ENCODE results near the gene RASGEF1B.

RASGEF1B gene

DNA sequence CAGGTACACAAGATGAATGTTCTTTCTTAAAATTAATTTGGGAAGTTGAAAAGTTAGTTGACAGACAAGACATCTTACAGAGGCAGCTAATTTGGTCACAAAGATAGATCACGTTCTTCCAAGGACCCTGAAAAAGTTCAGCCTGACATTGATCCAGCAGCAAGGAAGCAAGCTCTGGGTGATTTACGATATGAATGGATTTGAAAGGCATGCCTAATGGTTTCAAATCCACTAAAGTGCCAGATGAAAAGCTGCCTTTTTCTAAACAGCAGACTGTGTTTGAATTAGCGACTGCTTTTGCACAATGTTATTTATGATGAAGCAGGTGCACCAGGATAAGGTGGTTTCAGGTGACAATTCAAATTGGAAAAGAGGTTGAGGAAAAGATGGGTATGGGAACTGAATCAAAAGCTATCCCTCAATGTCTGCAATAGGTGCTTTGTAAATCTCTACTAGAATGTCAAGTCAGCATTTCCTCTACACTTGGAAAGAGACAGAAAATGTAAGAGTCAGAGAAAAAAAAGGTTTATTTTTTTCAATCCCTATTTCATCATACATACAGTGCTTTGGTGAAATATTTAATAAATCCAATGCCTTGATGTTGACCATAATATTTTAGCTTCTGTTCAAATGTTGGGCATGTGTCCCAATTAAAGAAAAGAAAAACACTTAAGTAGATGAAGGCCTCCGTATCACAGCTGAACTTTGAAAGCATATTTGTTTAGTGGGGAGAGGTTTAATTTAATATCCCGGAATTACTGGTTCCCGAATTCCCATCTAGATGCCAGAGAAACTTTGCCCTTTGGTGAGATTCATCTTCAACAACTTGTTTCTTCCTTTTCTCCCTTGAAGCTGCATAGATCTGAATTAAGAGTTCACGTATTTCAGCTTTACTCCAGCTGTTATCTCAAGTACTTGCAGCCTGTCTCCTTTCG is 6.0 kb downstream of the RASGEF1B start:
- DNase-seq (ENCODE audit: low read depth), result no peak

DNA sequence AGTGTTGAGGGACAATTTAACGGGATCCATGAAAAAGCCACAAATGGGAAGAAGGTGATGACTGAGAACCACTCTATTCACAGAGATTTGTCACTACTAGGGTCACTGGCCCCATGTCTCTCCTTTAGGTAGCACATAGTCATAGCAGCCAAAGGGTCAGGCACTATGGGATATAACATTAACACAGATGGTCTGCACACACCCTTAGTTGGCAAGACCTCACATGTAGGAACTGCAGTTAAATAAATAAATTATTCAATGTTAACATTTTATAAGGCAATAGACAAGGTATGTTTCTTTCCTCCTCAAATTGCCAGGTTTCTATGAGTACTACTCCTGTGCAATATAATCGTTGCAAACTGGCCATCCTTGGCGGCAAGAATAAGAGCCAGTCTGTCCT is 10.9 kb downstream of the RASGEF1B start:
- no peak for DNase-seq (ENCODE audit: low read depth)

DNA sequence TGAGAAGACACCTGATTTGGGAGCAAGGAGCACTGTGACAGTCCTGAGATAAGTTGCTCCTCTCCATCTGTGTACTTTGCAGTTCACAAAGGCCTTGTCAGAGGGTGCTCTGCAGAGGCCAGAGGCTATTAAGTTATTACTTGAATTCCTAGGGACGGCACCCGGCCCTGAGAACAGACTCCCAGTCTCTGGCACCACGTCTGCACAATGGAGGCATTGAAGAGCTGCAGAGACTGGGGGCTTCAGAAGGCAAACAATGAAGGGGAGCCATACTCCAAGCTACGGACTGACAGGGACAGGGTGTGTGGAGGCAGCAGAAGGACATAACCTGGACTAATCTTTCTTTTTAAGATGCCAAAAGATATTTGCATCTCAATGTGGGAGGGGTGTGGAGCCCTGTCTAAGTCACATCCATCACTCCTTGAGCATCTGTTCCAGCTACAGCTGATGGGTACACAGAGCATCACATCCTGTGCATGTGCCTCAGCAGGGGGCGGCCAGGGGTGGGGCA is 11.5 kb downstream of the RASGEF1B start:
- no peak for DNase-seq (ENCODE audit: low read depth)

DNA sequence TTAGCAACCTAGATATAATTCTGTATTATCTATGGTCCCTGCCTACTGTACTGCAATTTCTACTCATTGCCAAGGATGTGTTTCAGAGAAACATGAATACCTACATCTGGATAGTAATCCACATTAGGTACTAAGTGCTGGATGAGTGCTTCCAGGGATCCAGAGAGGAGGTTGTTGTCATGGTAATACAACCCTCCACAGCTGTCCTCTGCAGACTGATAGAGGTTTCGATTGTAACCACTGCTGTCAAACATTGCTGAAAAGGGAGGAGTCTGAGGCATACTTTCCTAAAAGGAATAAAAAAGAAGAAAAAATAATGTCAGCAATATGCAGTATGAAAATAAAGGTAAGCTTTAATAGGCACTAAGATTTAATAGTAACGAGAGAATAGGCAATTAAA is 12.5 kb downstream of the RASGEF1B start:
- no peak for DNase-seq (ENCODE audit: low read depth)

DNA sequence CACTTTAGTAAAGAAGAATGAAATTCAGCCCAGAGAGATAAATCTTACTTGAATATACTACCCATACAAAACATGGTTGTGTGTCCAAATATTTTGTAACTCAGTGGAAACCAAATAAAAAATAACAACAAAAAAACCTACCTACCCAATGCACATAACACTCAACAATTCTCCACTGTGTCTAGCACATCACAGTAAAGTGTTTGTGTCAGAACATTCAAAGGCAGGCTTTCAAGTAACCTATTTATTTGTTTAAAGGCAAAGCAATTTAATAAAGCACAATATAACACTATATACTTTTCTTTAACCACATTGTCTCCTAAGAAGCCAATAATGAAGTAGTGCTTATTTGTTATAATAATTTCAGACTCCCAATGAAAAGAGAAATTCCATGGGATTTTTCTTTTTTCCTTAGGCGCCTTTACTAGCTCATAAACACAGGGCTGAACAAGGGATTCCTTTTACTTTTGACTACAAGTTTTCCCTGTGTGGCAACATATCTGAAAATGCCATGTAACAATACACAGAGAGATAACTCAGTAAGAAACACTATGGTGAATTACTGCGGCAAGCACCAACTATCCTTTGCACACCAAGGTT is 13.7 kb downstream of the RASGEF1B start:
- DNase-seq (ENCODE audit: low read depth), result no peak

DNA sequence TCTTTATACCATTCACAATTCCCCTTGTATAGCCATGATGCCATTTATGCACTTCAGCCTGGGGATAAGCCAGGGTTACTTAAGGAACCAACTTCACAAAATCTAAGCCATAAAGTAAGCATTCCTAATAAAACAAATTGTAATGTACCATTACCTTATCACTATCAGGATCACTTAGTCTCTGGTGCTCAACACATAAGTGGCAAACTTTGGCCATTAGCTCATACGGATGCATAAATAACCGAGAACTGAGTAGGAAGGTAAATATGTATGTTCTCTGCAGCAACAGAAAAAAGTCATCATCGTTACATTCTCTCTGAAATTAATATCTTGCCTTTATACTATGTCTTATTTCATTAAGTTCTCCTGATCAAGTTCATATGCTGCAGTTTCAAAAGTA is 14.4 kb downstream of the RASGEF1B start:
- no peak for DNase-seq (ENCODE audit: low read depth)

DNA sequence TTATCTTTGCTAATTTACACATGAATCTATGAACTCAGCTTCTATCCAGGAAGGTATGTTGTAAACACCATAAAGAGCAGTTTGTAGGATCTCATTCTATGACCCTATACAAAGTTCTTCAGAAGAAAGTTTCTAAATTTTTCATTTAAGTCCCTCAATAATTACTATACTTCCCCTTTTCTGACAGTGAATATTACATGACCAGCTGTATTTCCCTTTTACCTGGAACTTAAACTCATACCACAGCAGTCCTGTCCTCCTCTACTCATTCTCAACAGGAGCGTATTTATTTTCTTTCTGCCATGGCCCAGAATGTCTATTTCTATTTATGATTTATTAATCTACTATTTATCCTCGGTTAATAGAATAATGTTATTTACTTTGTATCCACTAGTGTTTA is 15.8 kb downstream of the RASGEF1B start:
- no peak for DNase-seq (ENCODE audit: low read depth)

DNA sequence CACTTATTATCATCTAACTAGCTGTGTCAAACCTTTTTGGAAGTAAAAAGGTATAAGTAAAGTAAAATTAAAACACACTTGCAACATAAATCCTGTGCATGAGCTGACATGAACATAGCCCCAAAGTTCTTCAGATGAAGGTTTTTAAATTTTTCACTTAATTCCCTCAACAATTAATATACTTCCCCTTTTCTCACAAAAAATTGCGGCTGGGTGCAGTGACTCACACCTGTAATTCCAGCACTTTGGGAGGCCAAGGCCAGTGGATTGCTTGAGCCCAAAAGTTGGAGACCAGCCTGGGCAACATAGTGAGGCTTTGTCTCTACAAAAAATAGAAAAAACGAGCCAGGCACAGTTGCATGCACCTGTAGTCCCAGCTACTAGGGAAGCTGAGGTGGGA is 16.8 kb downstream of the RASGEF1B start:
- DNase-seq (ENCODE audit: low read depth), result no peak

DNA sequence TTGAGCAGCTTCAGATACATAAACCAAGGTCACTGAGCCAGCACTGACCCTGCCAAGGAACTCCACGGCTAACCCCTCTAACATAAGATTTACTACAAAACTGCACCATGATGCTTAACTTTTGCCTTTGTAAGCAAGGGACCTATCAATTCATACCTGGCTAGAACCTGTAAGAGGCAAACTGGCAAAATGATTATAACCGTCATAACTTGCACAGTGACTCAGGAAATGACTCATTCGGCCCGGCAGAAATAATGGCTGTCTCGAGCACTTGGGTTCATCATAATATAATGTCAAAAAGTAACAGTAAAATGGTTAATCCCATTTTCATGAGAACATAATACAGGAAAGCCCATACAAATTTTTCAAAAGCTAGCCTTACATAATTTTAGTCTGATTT is 17.2 kb downstream of the RASGEF1B start:
- DNase-seq (ENCODE audit: low read depth), result no peak

DNA sequence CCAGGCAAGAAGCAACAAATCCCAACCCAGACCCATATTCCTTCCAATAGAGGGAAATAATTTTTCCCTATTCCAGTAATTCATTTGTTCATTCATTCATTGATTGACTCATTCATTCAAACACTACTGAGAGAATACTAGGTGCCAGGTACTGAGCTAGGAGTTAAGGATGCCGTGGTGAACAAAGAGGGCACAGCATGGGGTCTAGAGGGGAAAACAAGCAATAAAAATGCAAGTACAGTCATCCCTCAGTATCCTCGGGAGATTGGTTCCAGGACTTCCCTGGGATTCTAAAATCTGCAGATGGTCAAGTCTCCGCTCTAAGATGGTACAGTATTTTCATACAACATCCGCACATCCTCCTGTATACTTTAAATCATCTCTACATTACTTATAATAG is 18.7 kb downstream of the RASGEF1B start:
- no peak for DNase-seq (ENCODE audit: low read depth)

DNA sequence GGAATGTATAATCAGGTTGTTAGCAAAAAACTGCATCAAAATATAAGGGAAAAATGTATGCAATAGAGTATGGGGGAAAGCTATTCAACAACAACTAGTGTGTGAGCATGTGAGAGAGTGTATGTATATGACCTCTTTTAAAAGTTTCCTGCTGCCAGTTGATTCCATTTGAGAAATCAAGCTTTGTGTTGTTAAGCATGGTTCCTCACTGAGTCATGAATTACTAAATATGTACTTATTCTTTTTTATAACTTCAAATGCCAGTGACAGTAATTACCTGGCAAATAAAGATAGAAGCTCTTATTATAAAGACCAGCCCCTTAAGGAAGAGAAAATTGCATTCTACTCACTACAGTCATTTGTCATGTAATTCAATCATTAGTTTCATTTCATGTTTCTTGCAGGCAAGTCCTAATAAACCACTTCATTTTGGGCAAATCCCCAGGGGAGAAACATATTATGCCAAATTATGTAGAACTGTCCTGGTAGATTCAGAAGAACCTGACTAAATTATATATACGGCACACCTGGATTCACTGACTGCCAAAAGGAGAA is 19.2 kb downstream of the RASGEF1B start:
- DNase-seq (ENCODE audit: low read depth), result no peak

DNA sequence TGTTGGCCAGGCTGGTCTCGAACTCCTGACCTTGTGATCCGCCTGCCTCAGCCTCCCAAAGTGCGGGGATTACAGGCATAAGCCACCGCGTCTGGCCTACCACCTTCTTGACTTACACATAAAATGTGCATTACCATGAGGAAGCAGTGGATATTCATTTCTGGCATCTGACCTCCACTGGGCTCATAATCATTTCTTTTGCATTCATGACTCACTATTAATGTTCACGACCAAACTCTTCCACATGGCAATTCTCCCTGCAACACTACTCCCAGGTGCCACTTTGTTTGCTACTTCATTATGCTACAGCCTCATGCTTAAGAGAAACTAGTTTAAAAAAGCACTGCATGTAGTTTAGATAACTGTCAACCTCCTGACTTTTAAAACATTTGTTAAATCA is 22.7 kb downstream of the RASGEF1B start:
- no peak for DNase-seq (ENCODE audit: low read depth)

DNA sequence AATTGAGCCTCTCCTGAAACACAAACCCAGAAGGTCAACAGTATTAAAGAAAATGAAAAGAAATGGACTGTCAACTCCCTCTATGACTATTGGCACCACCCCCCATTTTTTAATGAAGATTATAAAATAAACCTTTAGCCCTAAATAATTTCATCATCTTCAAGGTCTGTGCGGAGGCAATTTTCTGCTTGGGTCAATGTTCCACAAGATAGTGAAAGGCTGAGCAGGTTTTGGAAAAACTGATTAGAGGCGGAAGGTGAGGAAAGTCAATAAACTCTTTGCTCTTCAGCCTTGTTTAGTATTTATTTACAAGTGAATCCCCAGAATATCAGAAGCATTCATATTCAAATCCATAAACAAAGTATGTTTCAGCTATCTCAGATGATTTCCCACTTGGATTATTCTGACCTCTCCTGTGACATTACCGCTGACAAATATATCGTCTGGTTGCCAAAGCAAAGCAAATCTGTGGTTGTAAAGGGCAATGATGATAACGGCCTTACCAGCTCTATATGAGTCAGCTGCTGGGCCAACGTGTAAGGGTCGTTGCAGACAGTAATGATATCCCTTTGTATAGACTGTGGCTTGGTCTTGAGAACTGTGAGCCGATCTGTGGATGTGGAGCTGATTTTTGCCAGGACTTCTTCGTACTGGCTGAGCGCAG is 24.0 kb downstream of the RASGEF1B start:
- DNase-seq (ENCODE audit: low read depth), result no peak

DNA sequence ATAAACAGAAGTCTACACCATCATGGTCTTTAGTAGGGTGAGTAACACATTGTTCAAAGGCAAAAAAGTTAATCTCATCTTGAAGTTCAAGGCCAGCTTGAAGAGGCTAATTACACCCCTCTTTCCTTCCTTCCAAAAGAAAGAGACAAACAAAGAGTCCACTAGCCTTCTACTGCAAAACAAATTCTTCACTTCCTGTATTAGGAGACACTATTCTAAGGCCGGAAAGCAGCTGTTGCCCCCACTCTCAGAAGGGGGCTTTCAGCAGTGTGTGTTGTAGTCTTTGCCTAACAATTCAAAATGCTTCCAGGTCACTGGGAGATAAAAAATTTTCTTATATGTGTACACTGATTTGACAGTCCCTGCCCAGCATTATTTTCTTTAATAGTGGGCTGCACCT is 25.1 kb downstream of the RASGEF1B start:
- DNase-seq (ENCODE audit: low read depth), result no peak

DNA sequence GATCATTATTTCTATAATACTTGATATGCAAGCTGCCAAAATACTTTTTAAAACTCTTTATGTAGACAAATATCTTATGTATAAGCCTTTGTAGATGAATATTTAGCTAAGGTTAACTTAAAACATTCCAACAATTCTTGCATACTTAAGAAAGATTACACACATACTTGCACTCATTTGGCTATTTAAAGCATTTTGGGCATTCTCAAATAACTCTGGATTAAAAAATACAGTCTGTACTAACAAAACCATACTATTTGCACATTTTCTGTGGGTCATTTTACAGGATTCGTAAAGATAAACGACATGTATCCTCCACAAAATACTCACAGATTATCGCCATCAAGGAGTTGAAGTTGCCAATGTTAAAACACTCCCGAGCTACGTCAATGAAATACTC is 26.5 kb downstream of the RASGEF1B start:
- no peak for DNase-seq (ENCODE audit: low read depth)

DNA sequence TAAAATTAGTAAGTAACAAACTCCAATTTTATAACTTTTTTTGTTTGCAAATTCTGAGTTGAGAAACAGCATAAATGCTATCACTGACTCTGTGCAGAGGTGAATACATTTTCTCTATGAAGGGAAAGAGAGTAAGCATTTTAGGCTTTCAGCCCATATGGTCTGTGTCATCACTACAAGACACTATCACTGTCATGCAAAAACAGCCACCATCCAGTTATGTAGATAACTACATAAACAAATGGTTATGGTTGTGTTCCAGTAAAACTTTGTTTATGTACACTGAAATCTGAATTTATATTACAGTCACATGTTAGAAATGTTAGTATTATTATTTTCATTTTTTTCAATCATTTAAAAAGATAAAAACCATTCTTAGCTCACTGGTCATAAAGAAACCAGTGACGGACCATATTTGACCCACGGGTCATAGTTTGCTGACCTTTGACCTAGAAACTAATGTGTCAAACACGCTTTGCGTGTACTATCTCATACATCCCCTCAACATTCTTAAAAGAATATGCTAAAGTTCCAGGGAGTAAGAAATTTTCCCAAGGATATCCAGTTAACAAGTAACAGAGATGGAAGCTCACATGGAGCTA is 29.1 kb downstream of the RASGEF1B start:
- no peak for DNase-seq (ENCODE audit: low read depth)

DNA sequence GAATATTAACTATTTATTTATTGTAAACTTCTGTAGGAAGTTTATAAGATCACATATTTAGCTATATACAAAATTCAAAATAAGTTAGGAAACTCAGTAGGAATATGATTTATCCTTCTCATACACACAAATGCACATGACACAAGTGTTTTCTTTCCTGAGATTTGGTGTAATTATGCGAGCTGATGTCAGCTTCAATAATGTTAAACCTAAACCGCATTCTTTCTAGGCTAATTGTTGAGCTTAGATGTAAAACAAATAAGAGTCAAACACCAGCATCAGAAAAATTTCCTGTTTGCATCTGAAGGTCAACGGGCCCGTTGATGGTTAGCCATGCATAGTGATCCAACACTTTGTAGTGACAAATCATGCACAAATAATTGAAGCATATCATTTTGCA is 30.8 kb downstream of the RASGEF1B start:
- no peak for DNase-seq (ENCODE audit: low read depth)

DNA sequence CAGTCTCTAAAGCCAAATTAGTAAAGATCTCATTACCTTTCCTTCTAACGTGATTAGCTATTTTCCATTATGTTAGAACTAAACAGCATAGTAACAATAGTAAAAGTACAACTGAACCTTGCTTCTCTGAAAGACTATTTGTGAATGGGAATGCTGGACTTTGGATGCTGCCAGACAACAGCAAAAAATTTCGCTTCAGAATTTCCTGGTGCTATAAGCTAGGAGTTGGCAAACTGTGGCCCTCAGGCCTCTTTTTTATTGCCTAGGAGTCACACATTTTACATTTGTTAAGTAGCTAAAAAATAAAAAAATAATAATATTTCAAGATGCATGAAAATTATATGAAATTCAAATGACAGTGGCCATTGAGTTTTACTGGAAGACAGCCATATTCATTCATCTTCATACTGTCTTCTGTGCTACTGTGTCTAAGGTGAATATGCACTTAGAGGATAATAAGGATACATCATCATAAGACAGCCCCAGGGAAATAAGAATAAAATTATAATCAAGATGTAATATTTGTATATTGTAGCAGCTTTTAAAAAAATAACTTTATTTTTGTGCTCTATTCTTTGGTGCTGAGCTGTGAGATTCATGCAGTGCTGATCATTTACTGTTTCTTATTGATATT is 34.6 kb downstream of the RASGEF1B start:
- no peak for DNase-seq (ENCODE audit: low read depth)

DNA sequence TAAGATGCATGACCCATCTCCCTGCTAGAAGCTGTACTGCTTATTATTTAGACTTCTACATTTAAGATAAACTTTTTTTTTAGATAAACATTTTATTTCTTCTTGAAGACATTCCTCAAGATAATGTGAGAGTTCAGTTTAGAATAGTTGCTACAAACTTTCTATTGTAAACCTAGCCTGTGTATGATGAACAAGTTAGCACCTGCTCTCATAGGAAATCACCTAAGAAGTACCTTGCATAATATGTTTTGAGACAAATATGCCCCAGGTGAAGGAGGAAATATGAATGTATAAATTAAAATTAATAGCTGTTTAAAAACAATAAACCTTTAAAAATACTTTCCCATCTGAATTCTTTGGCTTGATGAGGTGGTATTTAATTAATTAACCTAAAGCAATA is 35.6 kb downstream of the RASGEF1B start:
- DNase-seq (ENCODE audit: low read depth), result no peak

DNA sequence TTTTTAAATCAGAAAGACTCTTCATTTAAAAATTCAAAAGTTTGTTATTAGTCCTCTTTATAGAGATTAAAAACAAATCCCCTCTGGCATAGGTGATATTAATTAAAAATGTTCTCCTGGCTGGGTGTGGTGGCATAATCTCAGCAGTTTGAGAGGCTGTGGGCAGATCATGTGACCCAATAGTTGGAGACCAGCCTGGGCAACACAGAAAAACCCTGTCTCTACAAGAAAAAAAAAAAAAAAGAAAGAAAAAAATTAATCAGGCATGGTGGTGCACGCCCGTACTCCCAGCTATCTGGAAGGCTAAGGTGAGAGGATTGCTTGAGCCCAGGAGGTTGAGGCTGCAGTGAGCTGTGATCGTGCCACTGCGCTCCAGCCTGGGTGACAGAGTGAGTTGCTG is 38.9 kb downstream of the RASGEF1B start:
- no peak for DNase-seq (ENCODE audit: low read depth)

DNA sequence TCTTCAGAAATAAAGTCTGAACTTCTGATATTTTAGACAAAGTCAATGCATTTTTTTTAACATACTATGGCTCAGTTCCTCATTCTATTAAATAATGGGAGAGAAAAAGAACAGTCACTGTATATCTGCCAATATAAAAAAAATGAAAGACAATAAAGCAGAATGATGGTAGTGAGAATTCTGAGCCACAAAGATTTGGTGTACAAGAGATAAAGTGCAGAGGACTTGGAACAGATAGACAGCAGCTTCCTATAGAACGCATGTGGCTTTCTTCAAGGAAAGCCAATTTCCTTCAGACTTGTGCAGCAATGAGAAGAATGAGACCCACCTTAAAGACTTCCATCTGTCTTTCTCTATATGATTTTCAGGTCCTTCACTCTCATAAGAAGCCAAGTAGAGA is 39.7 kb downstream of the RASGEF1B start:
- no peak for DNase-seq (ENCODE audit: low read depth)

DNA sequence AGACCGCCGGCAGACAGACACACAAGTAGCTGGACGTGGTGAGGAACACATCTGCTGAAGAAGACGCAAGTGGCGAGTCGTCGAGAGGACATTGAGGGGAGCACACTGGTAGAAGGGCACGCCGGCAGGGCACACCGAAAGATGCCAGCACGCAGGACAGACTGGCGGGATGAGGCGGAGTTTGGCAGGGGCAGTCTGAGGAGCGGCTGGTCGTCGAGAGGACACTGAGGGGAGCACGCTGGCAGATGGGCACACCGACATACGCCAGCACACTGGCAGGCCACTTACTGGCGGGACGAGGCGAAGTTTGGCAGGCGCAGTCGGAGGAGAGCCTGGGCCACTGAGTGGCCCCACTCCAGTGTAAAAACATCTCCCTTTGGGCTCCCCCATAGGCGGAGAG is 42.1 kb downstream of the RASGEF1B start:
- no peak for DNase-seq (ENCODE audit: low read depth)
